DMS114 treated with DMSO at 0.1 percent for 48 hours (cell line): ENCODE results near the gene ITGA11.
"Not testable (repeated sequence)": the region's sequence is repeated elsewhere in the genome, so short reads cannot be mapped to it uniquely, and the experiment has no call there.

Experiments
- DNase-seq: peaks from one replicate; lab custom pipeline; 2025; ENCODE audit not compliant: unreplicated experiment; lab: John Stamatoyannopoulos, UW

ITGA11 gene

DNA sequence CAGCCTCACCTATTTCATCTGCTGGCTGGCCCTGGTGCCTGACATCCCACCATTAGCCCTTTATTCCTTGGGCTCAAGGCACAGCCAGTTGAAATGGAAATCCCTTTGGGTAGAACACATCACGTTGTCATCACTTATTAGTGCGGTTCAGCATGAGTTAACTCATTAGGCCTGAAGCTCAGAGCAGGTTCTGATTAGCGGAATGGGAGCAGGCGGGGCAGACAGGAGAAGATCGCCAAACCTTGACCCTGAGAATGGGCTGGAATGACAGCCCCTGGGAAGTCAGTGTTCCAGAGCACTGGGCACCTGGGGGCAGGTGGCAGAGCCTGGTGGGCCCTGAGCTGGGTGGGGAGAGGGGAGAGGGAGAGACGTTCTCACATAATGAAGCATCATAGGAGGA, 5.8 kb downstream of the ITGA11 start:
- no peak for DNase-seq

DNA sequence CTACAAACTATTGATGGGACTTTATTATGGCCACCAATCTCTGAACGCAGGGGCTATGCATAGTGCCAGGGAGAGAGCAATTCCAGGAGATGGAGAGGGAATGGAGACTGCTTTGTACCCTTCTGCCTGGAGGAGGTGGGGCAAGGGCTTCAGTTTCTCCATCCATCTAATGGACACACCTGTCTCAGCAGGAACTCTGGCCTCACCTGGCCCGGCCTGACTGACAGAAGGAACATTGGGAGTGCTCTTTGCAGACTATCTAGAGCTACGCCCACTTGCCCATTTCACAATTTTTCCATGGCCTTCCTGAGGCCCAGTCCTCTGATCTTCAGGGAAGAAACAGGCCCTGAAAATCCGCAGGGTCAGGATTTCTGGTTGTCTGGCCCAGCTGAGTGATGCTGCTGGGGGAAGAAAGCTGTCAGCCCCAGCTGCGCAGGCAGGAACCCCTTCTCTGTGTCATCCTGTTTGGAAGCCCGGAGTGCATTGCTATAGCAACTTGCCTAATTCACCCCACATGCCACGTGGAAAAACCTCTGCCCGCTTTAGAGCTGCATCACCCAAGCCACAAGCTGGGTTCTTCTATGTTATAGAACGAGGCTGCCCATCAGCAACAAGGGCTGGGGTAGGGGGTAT, 6.4 kb downstream of the ITGA11 start:
- no peak for DNase-seq

DNA sequence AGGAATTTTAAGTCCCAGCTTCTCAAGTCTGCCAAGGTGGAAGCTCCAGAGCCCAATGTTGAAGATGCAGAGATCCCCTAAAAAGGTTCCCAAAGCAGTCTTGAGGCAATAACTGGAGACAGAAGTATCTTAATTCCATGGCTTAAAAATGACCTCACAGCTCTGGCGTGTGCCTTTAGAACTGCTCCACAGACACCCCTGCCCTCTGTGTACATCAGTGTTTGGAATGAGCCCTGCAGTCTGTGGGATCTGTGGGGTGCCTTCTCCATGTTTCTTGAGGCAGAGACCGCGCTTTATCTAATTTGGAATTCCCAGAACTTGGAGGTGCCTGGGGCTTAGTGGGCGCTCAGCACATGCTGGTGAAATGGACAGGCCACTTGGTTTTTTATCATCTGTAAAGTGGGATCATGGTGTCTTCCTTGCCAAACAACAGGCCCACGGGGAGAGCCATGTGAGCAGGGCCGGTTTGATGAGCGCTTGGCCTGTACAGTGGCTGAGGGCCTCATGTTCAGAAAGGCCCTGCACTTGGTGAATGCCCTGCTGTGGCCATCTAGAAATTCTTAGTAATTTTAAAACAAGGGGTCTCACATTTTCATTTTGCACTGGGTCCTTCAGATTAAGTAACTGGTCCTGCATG, 7.1 kb downstream of the ITGA11 start:
- no peak for DNase-seq

DNA sequence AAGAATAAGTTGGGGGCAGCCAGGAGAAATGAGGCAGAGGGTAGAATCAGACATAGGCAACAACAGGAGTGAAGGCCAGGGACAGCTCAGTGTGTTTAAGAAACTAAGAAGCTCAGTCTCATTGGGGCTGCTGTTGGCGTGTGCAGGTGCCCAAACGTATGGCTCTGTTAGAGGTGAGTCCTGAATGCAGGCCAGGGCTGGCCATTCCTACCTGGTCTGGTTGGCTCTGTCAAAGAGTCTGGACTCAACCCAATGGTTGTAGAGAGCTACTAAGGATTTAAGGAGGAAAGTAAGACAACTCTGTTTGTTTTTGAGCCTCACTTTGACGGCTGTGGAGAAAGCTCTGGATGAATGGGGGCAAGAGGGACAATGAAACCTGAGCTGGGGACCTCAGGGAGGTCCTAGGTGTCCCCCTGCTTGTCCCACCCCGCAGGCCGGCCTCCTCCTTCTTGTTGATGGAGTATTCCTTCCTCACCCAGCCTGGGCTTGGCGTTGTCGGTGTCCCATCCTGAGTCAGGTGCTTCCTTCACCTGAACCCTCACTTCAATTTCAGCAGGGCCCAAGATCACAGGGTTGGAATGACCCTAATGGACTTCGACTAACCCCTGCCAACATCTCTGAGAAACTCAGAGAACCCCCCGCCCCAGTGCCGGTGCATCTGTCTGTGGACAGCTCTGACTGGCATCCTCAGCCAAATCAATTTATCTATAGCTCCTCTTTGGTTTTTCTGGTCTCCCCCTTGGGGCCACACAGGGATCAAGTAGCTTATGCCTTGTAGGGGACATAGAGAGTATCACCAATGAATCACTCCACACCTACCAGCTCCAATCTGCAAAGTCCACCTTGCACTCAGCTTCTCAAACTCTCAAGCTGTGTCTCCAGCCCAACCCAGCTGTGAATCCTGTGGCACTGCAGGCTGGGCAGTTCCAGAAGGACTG, 8.3 kb downstream of the ITGA11 start:
- DNase-seq, result no peak

DNA sequence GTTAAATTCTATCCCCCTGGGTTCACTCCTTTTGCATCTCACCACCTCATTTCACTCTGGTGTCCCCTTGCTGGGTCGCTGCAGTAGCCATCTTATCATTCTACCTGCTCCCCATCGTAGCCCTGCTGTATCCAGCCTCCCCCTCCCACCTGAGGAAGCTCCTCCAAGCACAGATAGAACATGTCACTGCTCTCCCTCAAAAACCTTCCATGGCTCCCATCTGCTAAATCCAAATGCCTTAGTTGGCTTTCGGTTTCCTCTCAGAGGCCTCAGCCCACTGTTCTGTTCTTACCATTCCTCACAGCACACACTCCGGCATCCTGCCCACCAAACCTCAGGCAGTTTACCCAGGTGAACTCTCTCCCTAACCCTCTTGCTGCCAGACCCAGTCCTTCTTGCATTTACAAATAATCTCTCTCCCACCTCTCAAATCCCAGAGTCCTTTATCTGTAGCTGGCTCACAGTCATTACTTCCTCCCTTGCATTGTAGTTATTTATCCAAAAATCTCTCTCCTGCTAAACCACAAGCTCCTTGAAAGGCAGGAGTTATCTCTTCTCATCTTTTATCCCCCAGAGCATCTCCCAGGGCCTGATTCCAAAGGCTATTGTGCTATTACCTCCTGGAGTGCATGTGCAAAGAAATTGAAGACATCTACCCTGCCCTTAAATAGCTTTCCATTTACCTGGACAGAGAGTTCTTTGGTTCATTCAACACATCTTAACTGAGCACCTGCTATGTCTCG, 9.4 kb downstream of the ITGA11 start:
- not testable (repeated sequence) for DNase-seq

DNA sequence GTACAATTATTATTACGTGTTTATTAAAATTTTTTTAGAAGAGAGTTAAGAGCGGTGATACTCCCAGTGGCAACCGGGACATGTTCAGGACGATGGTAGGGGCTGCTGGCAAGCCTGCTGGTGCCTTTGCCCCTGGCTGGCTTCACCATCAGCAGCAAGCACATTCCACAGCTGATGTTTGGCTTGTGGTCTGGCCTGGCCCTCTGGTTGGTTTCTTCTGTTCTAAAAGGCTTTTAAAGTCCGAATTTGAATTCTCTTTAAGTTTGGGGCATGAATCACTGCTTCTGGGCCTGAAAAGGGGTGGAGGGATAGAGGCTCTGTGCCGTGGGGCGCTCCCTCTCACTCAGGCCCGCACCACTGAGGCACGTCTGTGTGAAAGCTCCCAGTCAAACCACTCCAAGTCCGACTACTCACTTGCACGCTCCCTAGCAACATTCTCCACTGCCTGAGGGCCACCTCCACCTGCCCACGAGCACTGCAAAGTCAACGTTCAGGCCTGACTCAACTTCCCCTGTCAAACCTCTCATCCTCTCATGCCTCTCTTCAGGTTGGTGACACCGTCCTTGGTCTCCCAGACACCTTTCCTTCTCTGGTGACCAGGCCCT, 10.1 kb downstream of the ITGA11 start:
- no peak for DNase-seq

DNA sequence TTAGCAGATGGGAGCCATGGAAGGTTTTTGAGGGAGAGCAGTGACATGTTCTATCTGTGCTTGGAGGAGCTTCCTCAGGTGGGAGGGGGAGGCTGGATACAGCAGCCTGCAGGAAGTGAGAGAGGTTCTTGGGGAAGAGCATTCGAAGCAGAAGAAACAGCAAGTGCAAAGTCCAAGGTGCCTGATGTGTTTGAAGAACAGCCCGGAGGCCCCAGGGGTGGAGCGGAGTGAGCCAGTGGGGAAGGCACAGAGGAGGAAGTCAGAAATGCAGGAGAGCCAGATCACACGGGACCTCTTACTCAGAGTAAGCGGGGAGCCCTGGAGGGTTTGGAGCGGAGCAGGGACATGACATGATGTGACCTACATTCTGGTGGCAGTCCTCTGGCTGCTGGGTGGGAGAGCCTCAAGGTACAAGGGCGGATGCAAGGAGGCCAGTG, 10.8 kb downstream of the ITGA11 start:
- no peak for DNase-seq

DNA sequence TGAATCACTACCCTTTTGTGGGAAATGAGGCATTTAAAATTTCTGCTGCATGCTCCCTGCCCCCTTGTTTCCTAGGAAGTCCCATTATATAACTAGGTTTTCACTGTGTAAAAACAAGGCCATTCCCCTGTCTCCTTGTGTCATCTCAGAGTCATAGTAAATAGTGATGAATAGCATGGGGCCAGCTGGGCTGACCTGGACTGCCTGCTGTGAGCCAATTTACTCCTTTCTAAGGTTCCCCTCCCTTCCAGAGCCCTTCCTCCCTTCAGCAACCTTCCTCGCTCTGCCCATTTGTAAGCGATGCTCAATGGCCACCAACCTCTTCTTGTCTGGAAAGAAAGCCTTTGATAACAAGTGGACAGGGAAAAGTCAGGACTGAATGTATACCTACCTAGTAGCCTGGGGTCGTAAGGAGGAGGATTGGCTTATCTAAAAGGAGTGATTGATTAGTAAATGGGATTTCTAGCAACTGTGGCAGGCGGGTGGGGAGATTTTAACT, 11.7 kb downstream of the ITGA11 start:
- no peak for DNase-seq

DNA sequence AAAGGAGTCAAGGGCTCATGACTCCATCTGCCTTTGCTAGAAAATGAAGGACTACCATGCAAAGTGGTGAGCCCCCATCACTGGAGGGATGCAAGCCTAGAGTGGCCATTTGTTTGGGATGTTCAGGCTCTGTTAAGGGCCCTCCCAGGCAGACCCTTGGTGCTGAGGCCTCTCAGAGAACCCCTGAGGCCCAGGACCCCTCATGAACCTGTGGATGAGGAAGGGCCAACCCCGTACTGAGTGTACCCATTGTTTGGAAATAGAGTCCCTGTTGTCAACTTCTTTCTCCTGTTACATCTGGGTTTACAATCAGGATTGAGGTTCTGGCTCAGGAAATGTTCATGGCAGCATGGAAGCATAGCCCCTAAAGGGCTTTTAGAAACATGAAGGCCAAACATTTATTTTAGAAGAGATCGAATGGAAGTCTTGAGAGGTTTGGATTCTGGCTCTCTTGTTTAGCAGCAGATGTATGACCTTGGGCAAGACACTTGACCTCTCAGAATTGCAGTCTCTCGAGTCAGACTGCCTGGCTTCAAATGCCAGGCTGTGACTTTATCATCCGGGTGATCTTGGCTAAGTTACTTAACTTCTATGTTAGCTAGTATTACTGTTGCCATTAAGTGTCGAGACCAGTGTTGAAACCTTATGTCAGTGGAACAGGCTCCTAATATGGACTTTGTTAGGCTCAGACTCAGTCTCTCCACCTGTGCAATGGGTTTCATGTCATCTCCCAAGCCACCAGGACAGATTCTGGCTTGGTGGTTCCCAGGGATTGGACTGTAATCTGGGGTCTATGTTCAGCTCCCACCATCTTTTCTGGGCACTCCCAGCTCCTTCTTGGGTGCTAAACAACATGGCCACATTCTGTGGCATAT, 12.4 kb downstream of the ITGA11 start:
- no peak for DNase-seq

DNA sequence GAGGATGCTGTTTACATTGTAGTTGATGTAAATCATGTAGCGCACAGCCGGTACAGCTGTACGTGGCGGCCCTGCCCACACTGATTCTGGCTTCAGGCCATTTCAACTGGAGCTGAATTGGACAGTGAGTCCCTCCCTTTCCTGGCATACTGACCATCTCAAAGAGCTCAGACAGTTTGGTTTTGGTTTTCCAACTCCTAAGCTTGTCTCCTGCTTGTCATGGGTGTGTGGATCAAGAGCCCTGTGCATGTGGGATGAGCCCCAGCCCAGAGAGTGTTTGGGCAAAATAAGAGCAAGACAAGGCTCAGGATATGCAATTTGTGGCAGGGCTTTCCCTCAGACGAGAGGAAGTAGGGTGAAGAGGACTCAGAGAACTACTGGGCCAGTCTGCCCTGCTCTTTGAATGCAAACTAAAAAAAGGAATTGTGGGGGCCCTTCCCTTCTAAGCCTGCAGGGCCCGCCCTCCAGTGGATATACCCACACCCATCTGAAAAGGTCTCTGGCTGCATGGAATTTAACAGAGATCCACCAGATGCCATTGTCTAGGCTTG, 13.3 kb downstream of the ITGA11 start:
- no peak for DNase-seq

DNA sequence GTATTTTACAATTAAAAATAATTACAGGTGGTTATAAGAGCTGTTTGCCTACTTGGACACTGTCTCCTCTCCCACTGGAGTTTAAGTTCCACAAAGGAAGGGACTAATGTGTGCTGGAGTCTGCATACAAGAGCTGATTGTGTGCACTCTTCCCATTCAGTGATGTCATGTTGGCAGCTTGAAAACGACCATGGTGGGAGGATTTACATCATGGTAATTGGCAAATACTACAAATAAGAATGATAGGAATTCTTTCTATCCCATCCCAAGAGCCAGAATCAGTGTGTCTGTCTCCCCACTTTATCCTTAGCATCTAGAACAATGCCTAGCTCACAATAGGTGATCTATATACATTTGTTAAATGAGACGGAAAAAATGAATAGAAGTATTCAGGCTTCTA, 14.1 kb downstream of the ITGA11 start:
- DNase-seq, result no peak

DNA sequence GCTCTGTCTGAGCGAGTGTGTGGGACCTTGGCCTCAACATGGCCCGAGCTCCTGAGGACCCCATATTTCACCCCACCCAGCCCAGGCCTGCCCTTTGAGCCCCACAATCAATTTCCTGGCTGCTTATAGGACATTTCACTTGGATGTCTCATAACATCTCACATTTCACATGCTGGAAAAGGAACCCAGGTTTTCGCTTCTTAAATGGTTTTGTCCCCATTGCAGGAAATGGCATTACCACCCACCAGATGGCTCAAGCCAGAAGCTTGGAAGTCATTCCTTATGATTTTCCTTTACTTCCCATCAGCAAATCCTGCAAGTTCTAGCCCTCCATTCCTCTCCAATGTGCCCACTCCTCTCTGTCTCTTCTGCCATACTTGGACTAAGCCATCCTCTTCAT, 14.9 kb downstream of the ITGA11 start:
- DNase-seq, result no peak

DNA sequence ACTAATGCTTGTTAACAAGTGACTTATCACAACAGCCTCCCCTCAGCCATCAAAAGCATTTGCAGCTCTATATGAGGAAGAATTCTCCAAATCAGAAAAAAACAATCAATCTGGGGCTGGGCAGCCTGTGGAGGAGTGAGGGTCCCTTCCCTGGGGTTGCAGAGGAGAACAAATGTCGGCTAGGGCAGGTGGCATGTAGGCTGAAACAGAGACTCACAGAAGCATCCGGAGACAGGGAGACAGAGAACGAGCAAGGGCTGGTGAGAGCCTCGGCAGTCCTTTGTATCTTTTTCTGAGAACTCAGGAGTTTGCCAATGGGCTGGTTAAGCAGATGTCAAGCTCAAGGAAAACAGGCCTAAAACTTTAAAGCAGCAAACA, 15.8 kb downstream of the ITGA11 start:
- no peak for DNase-seq

DNA sequence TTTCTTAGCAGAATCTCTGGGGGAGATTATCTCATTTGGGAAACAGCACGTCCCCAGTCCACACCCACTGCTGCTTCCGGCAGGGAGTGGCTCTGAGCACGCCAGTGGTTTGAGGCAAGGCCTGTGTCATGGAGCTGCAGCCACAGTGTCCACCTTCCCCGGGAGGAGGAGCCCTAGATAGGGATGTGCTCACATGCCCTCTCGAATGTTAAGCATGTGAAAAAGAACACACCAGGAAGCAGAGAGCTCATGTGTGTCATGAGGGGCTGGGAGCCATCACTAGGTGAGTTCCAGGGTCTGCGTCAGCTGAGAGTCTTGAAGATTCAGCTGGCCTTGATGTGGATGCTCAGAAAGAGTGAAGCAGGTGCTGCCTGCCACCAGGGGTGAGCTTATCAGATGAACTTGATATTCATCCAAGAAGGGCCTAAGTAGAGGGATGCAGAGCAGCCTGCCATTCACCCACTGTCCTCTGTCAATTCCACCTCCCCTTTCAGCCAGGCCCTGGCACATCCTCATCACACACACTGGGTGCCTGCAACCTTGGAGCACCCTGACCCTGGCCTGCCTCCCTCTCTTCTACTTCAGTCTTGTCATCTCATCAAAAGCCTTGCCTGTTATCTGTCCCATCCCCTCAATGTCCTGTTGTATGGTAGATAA, 16.3 kb downstream of the ITGA11 start:
- DNase-seq, result no peak

DNA sequence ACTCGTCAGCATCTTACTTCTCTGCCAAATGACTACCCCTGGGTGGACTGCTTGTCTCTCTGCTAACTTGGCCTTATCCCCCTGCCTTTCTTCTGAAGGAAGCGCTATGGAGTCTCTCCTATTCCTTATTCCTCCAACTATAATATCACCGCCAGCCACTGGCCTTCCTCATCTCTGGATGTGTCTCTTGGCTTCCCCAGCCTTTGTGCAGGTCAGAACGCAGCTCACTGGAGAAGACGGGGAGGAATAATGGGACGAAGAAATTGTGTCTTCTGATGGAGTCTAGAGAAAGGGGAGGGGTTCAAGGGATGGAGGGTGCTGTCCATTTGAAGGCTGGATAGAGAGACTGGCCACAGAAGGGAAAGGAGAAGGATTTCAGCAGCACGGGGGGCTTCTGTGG, 16.9 kb downstream of the ITGA11 start:
- DNase-seq, result no peak

DNA sequence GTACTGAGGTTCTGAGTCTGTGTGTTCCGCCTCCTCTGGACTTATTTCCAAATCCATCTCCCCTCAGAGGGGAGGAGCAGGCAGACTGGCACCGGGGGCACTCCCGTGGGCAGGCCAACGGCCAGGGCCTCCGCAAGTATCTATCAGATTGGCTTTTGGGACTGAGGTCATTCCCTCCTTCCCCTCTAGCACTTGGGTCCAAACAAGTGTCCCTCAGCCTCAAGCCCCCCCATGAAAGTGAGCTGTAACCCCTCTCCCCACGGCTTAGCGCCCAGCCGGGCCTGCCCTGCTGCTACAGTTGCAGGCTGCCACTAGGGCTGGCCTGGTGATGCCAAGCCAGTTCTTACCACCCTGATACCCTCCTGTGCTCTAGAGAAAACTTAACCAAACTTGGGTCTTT, 17.4 kb downstream of the ITGA11 start:
- no peak for DNase-seq

DNA sequence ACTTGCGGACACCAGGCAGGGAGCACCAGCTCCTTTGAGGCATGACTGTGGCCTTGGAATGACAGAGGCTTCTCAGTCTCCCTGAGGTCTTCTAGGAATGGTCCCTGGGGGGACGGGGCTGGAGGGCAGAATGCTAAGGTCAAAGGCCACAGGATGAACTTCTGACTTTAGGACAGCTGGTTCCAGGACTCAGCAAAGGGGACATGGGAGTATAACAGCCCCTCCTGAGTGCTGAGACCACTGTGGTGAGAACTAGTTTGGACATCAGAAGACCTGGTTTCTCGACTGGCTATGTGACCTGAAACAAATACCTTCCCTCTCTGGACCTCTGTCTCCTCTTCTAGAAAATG, 17.8 kb downstream of the ITGA11 start:
- DNase-seq, result no peak

DNA sequence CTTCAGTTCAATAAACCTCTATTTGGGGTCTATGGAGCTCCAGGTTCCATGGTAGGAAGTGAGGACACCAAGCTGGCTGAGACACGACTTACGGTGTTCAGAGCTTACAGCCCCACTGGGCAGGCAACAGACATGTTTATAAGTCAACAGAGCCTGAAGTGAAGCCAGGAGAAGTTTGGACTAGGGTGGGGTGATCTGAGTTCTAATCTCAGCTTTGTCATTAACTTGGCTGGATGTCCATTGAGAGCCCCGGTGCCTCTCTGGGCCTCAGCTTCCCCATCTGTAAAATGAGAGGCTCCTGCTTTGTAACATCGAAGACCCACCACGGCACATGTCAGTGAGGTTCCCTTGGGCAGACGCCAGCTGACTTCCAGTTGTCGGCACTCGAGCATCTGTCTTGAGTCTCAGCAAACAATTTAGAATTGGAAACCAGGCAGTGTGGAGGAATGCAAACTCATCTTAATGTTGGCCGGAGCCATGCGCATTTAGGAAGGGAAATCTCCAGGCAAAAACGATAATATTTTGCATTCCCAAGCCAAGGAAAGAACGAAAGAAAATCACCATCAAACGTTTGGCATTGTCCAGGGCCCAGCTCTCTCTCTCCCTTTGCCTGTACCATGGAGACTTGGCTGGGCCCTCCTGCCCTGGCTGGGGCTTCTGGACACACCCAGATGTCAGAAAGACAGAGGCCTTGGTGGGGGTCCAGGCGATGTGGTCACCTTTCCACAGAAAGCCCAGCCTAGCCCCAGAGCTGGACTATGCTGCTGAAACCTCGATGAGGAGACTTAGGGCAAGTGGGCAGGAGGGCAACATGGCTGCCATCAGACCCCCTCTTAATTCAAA, 18.4 kb downstream of the ITGA11 start:
- no peak for DNase-seq
